Brain pericyte (primary cell): Measurements from ENCODE around the gene A2ML1.
"Not testable (repeated sequence)": the region's sequence is repeated elsewhere in the genome, so short reads cannot be mapped to it uniquely, and the experiment has no call there.

ENCODE experiments used
- DNase-seq: peaks from one replicate; pipeline ENCODE4 v3.0.0-alpha.2; 2012; ENCODE audit warnings: low read depth, low spot score

A2ML1 gene

GRCh38 chr12:8817856-8818255 lies 4.6 kb upstream of the A2ML1 start:
- DNase-seq, result no peak

- no peak for DNase-seq
Measured at GRCh38 chr12:8818526-8818925, 3.9 kb upstream of the A2ML1 start.

GRCh38 chr12:8819666-8819980 lies 2.8 kb upstream of the A2ML1 start:
- no peak for DNase-seq

GRCh38 chr12:8820676-8821407 lies 1.6 kb upstream of the A2ML1 start:
- DNase-seq, result not testable (repeated sequence)

GRCh38 chr12:8821591-8821990 lies 830 bp upstream of the A2ML1 start:
- no peak for DNase-seq

GRCh38 chr12:8823565-8824300 lies 1.3 kb downstream of the A2ML1 start:
- DNase-seq, result no peak

GRCh38 chr12:8827551-8828256 lies 5.3 kb downstream of the A2ML1 start:
- no peak for DNase-seq

GRCh38 chr12:8828257-8829124 lies 6.1 kb downstream of the A2ML1 start:
- no peak for DNase-seq

GRCh38 chr12:8829125-8829518 lies 6.7 kb downstream of the A2ML1 start:
- no peak for DNase-seq

- no peak for DNase-seq
Measured at GRCh38 chr12:8829621-8830020, 7.2 kb downstream of the A2ML1 start.

GRCh38 chr12:8831116-8831515 lies 8.7 kb downstream of the A2ML1 start:
- no peak for DNase-seq

- DNase-seq, result no peak
Measured at GRCh38 chr12:8832500-8832899, 10.1 kb downstream of the A2ML1 start.

GRCh38 chr12:8834230-8834629 lies 11.8 kb downstream of the A2ML1 start:
- DNase-seq, result no peak

- DNase-seq, result no peak
Measured at GRCh38 chr12:8837291-8837690, 14.9 kb downstream of the A2ML1 start.

GRCh38 chr12:8840321-8840720 lies 17.9 kb downstream of the A2ML1 start:
- DNase-seq, result no peak

- DNase-seq, result no peak
Measured at GRCh38 chr12:8840938-8841633, 18.7 kb downstream of the A2ML1 start.

- DNase-seq, result no peak
Measured at GRCh38 chr12:8841778-8842177, 19.4 kb downstream of the A2ML1 start.

GRCh38 chr12:8844665-8845064 lies 22.2 kb downstream of the A2ML1 start:
- DNase-seq, result no peak

GRCh38 chr12:8846305-8846704 lies 23.9 kb downstream of the A2ML1 start:
- no peak for DNase-seq

GRCh38 chr12:8847435-8847834 lies 25.0 kb downstream of the A2ML1 start:
- no peak for DNase-seq

GRCh38 chr12:8849876-8850275 lies 27.5 kb downstream of the A2ML1 start:
- no peak for DNase-seq
